Epithelial cell of prostate (primary cell): Measurements from ENCODE around the gene OLFML2B.
A peak's percentile ranks its signal among the peaks of the same experiment; 100 is the strongest.
"Not testable (repeated sequence)": the region's sequence is repeated elsewhere in the genome, so short reads cannot be mapped to it uniquely, and the experiment has no call there.

Experiments used
- DNase-seq: peaks from one replicate; pipeline ENCODE4 v3.0.0-alpha.2; 2011; ENCODE audit warnings: low read depth, low spot score
- H3K27ac ChIP-seq: fragments of 450-650 bp; 2 replicates; pipeline ENCODE4 v1.5.1; 2017; ENCODE audit warnings: mild to moderate bottlenecking

OLFML2B gene

GRCh38 chr1:162038624-162039023, 15.0 kb upstream of the OLFML2B start:
- no peak for DNase-seq
- no peak overlapping the region for H3K27ac ChIP-seq

DNA sequence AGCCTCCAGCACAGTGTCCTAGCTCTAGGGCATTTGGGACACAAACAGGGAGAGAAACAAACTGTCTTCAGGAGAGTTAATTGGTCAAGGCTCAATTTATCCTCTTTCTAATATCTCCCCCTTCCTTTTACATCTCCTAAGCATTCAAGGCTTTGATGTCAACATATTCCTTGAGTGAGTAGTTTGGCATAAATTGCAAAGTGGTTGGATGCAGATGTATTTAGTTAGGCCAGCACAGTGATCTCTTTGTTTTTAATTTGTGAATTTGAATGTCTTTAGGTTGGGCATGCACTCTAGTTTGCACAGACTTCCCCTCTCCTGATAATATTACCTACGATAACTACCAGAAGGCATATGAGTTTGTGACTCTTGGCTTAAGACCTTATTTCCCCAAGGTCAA, 12.5 kb upstream of the OLFML2B start:
- DNase-seq, result no peak
- H3K27ac ChIP-seq, result no peak overlapping the region

DNA sequence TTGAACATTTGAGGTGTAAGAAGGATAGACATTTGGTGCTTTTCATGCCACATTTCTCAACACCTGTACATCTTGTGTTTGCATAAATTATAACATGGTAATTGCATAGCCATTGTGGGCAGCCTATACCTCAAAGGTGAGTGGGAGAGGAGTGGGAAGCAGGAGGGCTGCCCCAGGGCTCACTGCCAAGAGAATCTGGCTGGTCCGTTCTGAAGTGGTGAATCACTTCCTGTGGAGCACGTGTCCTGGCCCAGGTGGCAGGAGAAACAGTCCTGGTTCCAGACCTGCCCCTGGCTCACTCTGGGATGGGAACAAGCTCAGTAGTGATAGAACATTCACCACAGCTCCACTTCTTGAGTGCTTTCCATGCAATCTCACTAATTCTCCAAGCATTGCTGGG, 11.6 kb upstream of the OLFML2B start:
- H3K27ac ChIP-seq, result no peak overlapping the region
- no peak for DNase-seq

DNA sequence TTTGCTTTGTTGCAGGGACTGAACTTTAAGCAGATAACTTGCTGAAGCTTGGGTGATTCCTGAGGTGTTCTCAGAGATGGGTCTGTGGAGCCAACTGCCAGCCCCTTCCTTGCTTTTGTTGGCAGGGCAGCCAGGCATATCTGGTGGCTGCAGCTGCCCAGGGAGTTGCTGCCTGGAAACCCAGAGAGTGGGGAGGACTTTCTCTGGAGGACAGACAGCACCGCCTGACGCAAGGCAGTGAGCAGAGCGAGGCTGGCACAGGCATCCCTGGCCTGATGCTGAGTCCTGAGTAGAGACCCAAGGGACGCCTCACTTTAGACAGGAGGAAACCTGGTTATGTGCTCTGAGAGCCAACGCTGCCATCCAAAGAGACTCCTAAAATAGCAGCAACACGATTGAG, 9.8 kb upstream of the OLFML2B start:
- DNase-seq, result no peak
- H3K27ac ChIP-seq, result no peak overlapping the region

- no peak overlapping the region for H3K27ac ChIP-seq
- no peak for DNase-seq
Measured at GRCh38 chr1:162030759-162031280, 7.2 kb upstream of the OLFML2B start.

- no peak for DNase-seq
- no peak overlapping the region for H3K27ac ChIP-seq
Measured at GRCh38 chr1:162029157-162029556, 5.5 kb upstream of the OLFML2B start.

DNA sequence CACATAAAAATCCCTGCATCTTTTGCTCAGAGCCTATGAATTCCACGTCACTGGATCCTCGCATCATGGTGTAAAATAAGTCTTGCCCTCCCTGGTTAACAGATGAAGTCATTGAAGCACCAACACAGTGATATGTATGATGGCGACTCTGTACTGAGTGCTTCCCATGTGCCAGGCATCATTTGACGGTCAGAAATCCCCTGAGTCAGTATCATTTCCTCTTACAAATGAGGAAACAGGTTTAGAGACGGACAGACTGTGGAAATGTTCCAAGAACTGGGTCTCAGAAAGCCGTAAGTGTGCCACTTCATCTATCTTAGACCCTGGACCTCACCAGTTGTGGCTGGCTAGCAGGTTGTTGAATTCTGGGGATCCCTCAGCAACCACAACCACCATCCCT, 5.1 kb upstream of the OLFML2B start:
- DNase-seq, result no peak
- H3K27ac ChIP-seq, result no peak overlapping the region

DNA sequence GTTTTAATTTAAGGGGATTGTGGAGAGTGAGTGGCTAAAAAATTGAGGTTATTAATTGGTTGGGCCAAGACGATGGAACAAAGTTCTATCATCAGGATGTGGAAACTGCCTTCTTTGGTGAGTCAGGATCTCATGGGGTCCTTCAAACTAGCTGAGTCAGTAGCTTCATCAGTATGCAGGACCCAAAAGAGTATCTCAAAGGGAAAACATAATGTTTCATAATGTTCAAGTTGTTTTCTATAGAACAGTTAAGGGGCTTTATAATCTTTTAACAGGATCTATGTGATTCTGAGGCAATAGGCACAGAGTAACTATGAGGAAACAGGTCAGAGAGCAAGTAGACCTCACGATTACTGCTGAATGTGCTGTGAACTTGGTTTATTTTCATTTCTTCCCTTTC, 3.2 kb upstream of the OLFML2B start:
- no peak for DNase-seq
- no peak overlapping the region for H3K27ac ChIP-seq

GRCh38 chr1:162025541-162025940, 1.9 kb upstream of the OLFML2B start:
- no peak overlapping the region for H3K27ac ChIP-seq
- DNase-seq, result no peak

GRCh38 chr1:162023181-162023546, 505 bp downstream of the OLFML2B start:
- DNase-seq, result no peak
- H3K27ac ChIP-seq, result no peak overlapping the region

DNA sequence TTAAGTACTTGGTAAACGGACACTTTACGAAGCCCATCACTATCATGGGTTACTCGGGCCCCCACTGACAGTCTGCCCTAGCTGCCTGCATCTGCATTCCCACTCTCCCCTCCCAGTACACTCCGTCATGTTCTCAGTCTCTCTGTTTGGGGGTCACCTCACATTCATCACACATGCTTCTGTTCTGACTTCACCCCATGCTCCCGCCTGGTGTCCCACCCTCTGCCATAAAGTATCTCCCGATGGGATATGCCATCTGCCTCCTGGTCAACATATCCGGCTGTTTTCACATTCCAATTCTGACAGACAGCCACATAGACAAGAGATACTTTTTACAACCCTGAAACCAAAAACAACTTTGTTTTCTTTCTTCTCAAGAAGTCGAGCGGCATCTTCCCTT, 1.0 kb downstream of the OLFML2B start:
- no peak overlapping the region for H3K27ac ChIP-seq
- no peak for DNase-seq

- no peak for DNase-seq
- no peak overlapping the region for H3K27ac ChIP-seq
Measured at GRCh38 chr1:162021124-162021523, 2.5 kb downstream of the OLFML2B start.

DNA sequence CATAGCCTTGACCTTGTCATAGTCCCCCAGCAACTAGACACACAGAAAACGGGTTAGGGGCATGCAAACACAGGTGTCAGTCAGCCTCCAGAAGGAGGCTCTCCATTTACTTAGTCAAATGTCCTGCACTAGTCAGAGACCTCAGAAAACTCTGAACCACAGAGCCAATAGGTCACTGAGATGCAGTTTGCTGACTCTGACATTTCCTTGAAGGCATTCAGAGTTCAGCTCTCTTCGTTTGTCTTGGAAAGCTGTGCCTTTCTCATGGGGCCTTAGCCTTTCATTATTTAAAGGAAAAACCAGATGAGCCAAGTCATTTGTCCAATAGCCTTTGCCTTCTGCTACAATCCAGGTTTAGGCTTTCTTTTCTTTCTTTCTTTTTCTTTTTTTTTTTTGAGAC, 3.5 kb downstream of the OLFML2B start:
- no peak overlapping the region for H3K27ac ChIP-seq
- no peak for DNase-seq

DNA sequence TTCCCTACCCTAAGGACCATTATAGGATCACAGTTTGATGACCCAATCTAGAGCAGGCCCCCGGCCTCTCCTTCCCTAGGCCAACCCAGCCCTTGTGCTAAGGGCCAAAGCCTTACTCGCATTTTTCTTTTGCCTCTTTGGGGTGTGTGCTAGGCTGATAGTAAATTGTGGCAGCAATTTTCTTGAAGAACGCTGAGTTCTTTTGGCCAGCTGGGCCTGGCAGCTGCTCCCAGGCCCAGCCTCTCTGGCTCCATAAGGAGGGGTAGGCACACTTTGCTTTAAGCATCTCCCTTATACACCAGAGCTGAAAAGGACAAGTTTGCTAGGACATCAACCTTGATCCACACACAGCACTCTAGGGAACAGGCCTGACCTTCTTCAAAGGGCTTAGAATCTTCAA, 4.2 kb downstream of the OLFML2B start:
- no peak overlapping the region for H3K27ac ChIP-seq
- no peak for DNase-seq

DNA sequence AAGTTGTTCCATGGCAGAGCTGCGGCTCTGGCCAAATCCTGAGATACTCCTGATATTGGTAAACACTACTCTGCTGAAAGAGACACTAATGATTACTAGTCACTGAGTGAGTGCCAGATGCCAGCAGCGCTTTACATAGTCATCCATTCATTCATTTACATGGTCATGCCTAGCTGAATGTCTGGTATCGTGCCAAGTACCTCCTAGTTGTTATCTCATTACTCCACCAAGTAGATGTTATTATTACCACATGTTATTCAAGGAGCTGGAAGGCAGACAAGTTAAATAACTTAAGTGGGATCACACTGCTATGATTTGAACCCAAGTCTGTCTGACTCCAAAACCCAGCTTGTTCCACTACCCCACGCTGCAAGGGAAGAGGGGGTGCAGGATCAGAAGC, 4.7 kb downstream of the OLFML2B start:
- no peak overlapping the region for H3K27ac ChIP-seq
- peak; percentile 77 for DNase-seq

DNA sequence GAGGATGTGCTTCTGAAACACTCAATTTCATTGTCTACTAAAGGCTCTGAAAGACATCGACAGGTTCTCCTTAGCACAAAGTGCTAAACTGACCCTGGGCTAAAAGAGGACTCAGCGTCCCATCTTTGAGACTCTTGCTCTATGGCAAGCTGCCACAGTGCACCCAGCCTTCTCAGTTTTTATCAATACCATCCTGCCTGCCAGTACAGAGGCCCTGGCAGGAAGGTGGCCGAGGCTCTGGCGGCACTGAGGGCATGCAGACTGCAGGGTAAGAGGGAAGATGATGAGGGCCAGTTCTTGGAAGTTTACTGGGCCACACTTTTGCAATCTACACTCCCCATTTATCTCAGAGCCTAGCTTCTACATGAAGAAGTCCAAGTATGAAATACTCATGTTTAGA, 5.3 kb downstream of the OLFML2B start:
- no peak for DNase-seq

DNA sequence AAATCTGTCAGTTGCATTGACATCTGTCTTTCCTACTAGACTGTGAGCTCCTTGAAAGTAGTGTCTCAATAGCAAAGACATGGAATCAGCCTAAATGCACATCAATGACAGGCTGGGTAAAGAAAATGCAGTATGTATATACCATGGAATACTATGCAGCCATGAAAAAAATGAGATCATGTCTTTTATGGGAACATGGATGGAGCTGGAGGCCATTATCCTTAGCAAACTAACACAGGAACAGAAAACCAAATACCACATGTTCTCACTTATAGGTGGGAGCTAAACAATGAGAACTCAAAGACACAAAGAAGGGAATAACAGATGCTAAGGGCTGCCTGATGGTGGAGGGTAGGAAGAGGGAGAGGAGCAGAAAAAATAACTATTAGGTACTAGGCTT, 5.9 kb downstream of the OLFML2B start:
- not testable (repeated sequence) for H3K27ac ChIP-seq, DNase-seq

More for the DNA sequence above, 5.3 kb downstream of the OLFML2B start:
- no peak overlapping the region for H3K27ac ChIP-seq

DNA sequence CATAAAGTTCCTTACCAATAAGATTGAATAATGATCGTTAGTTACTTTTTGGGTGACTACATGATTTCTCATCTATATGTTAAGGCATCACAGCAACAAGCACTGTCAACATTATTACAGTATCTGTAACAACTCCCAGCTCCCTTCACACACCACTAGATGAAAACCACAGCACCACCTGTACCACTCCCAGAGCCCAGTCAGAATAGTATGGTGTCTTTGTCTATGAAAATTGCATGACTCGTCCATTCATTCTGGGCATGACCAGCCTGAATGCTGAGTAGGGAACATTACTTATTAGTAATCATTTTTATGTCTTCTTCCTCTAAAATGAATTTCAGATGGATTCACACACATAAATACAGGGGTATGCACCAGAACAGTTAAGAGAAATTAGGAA, 7.0 kb downstream of the OLFML2B start:
- DNase-seq, result peak; percentile 72
- no peak overlapping the region for H3K27ac ChIP-seq

- H3K27ac ChIP-seq, result no peak overlapping the region
- no peak for DNase-seq
Measured at GRCh38 chr1:162015196-162015595, 8.5 kb downstream of the OLFML2B start.

- H3K27ac ChIP-seq, result no peak overlapping the region
- no peak for DNase-seq
Measured at GRCh38 chr1:162014202-162014601, 9.5 kb downstream of the OLFML2B start.

GRCh38 chr1:162013289-162013688, 10.4 kb downstream of the OLFML2B start:
- no peak for DNase-seq
- H3K27ac ChIP-seq, result no peak overlapping the region

DNA sequence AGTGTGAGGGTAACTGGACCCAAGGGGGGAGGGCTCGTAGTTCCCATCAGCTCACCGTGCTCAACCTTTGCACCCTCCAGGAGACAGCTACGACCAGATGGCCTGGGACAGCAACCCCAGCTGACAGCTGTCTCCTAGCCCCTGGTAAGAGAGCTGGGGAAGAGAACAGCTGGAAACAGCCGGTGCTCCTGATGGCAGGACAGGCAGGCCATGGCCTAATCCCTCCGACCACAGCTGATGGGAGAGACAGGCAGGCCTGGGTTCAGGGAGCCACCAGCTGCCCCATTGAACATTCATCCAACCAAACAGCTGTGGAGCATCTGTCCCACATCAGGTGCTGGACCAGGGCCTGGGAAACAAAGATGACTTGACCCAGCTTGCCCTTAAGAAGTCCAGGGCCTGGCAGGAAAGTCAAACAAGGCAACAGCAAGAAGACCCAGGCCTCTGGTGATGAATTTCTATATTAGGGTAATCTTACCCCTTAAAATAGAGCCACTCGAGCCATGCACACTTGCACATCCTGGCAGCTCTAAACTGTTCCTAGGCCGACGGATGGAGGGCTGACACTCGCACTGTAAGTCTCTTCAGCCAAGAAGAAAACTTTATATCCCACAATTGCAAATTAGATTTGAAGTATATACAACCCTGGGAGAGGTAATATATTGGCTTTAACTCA, 12.2 kb downstream of the OLFML2B start:
- DNase-seq, result no peak
- H3K27ac ChIP-seq, result no peak overlapping the region

DNA sequence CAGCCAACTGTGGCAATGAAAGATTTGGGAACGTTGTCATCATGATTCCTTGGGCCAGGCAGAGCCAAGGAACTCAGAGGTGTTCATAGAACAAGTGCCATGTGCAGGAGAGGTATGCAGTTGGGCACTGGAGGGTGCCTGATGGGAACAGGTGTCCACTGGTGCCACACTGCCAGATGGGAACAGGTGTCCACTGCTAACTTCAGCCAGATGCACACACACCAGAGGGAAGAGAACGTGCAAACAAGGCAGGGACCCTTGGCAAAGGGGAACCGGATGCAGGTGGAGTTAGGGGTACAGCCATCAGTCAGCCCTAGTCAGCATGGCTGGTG, 13.5 kb downstream of the OLFML2B start:
- H3K27ac ChIP-seq, result no peak overlapping the region
- DNase-seq, result no peak
